ENCODE results near the gene UBXN7. TPM values are rescaled to one million over a fixed set of nuclear protein-coding genes. Genes with fewer than 3 reads are reported as not detected.
A peak's percentile ranks its signal among the peaks of the same experiment; 100 is the strongest.
"Not testable (repeated sequence)": the region's sequence is repeated elsewhere in the genome, so short reads cannot be mapped to it uniquely, and the experiment has no call there.

Gene UBXN7
- total RNA-seq, 1 donor from 2014 or later, result 106 TPM

- H3K27me3 Mint-ChIP-seq (ENCODE audit: unreplicated experiment), result peaks cover 3% of the 10 kb centered on the region
- H3K4me1 Mint-ChIP-seq (ENCODE audit: low read depth, unreplicated experiment), result peaks cover 7% of the 10 kb centered on the region
- no peaks in the 10 kb centered on the region for H3K36me3 Mint-ChIP-seq (ENCODE audit: unreplicated experiment)
- peaks cover 5% of the 10 kb centered on the region for H3K9me3 Mint-ChIP-seq (ENCODE audit: unreplicated experiment)
- no peak for DNase-seq
- no peak overlapping the region for H3K4me3 Mint-ChIP-seq (ENCODE audit: unreplicated experiment)
- no peak for TF ChIP-seq CTCF (IDR thresholded peaks at IDR 0.05; ENCODE audit: partially characterized antibody, unreplicated experiment)
- H3K27ac Mint-ChIP-seq (ENCODE audit: unreplicated experiment), result no peak overlapping the region
These were observed 109.2 kb downstream of the UBXN7 start for GRCh38 chr3:196323016-196323415.

- no peak for TF ChIP-seq CTCF (IDR thresholded peaks at IDR 0.05; ENCODE audit: partially characterized antibody, unreplicated experiment)
- H3K4me3 Mint-ChIP-seq (ENCODE audit: unreplicated experiment), result no peak overlapping the region
These were observed 111.1 kb downstream of the UBXN7 start for GRCh38 chr3:196321162-196321561.

GRCh38 chr3:196320137-196320536 lies 112.1 kb downstream of the UBXN7 start:
- no peak overlapping the region for H3K4me3 Mint-ChIP-seq (ENCODE audit: unreplicated experiment)
- H3K9me3 Mint-ChIP-seq (ENCODE audit: unreplicated experiment), result peaks cover 5% of the 10 kb centered on the region
- no peak for DNase-seq
- H3K36me3 Mint-ChIP-seq (ENCODE audit: unreplicated experiment), result no peaks in the 10 kb centered on the region
- peaks cover 7% of the 10 kb centered on the region for H3K4me1 Mint-ChIP-seq (ENCODE audit: low read depth, unreplicated experiment)
- no peak overlapping the region for H3K27ac Mint-ChIP-seq (ENCODE audit: unreplicated experiment)
- H3K27me3 Mint-ChIP-seq (ENCODE audit: unreplicated experiment), result peaks cover 5% of the 10 kb centered on the region
- no peak for TF ChIP-seq CTCF (IDR thresholded peaks at IDR 0.05; ENCODE audit: partially characterized antibody, unreplicated experiment)

More at GRCh38 chr3:196321162-196321561, 111.1 kb downstream of the UBXN7 start:
- Mint-ChIP-seq H3K36me3 (ENCODE audit: unreplicated experiment) (no peaks in the 10 kb centered on the region), H3K9me3 (ENCODE audit: unreplicated experiment) (peaks cover 5% of the 10 kb centered on the region), H3K4me1 (ENCODE audit: low read depth, unreplicated experiment) (peaks cover 7% of the 10 kb centered on the region), H3K27ac (ENCODE audit: unreplicated experiment) (no peak overlapping the region), H3K27me3 (ENCODE audit: unreplicated experiment) (peaks cover 5% of the 10 kb centered on the region)
- no peak for DNase-seq

- Mint-ChIP-seq H3K27ac (ENCODE audit: unreplicated experiment) (peak within 1 kb of the TSS; percentile 86), H3K4me1 (ENCODE audit: low read depth, unreplicated experiment) (no peaks in the 10 kb centered on the region), H3K27me3 (ENCODE audit: unreplicated experiment) (peaks cover 5% of the 10 kb centered on the region), H3K4me3 (ENCODE audit: unreplicated experiment) (peak within 1 kb of the TSS; percentile 90), H3K36me3 (ENCODE audit: unreplicated experiment) (no peaks in the 10 kb centered on the region), H3K9me3 (ENCODE audit: unreplicated experiment) (peaks cover 3% of the 10 kb centered on the region)
- no peak for TF ChIP-seq CTCF (IDR thresholded peaks at IDR 0.05; ENCODE audit: partially characterized antibody, unreplicated experiment)
- DNase-seq, result peak; percentile 95
These were observed 114.3 kb downstream of the UBXN7 start, which contains the start of gene DYNLT2B for GRCh38 chr3:196317687-196318467. DYNLT2B (minus strand) TSS chr3:196318240; CDS start chr3:196318152, 88 bp downstream.

- not testable (repeated sequence) for H3K9me3 Mint-ChIP-seq (ENCODE audit: unreplicated experiment); H3K36me3 Mint-ChIP-seq (ENCODE audit: unreplicated experiment); H3K4me1 Mint-ChIP-seq (ENCODE audit: low read depth, unreplicated experiment); DNase-seq; H3K27me3 Mint-ChIP-seq (ENCODE audit: unreplicated experiment)
- peak overlapping the region; percentile 43 for H3K27ac Mint-ChIP-seq (ENCODE audit: unreplicated experiment)
- H3K4me3 Mint-ChIP-seq (ENCODE audit: unreplicated experiment), result peak overlapping the region; percentile 86
These were observed 115.2 kb downstream of the UBXN7 start for GRCh38 chr3:196316799-196317686.
